Lower lobe of right lung (tissue), 2 donors: ENCODE data around the gene IPO11. TPM values are rescaled to one million over a fixed set of nuclear protein-coding genes. Genes with fewer than 3 reads are reported as not detected.
"Not testable (repeated sequence)": the region's sequence is repeated elsewhere in the genome, so short reads cannot be mapped to it uniquely, and the experiment has no call there.

ENCODE experiments used
- ATAC-seq, 2 donors: fragments of 200-7000 bp; cut with Tn5 transposase; one replicate each; pipeline ENCODE4 v1.9.1; 2020 to 2022; ENCODE audit warnings: mild to moderate bottlenecking in 2 of 2, moderate library complexity in 2 of 2
- DNase-seq: peaks from one replicate; pipeline ENCODE4 v3.0.0-alpha.2; 2020
- H3K27ac ChIP-seq: fragments of 200-600 bp; one replicate; pipeline ENCODE4 v1.8.0; 2022
- H3K27me3 ChIP-seq: fragments of 200-600 bp; one replicate; pipeline ENCODE4 v1.8.0; 2022; ENCODE audit warnings: low read depth
- H3K36me3 ChIP-seq: fragments of 200-600 bp; one replicate; pipeline ENCODE4 v1.8.0; 2022; ENCODE audit warnings: mild to moderate bottlenecking
- H3K4me1 ChIP-seq: fragments of 200-600 bp; one replicate; pipeline ENCODE4 v1.8.0; 2022
- H3K4me3 ChIP-seq: fragments of 200-600 bp; one replicate; pipeline ENCODE4 v1.8.0; 2022; ENCODE audit warnings: mild to moderate bottlenecking
- H3K9me3 ChIP-seq: fragments of 200-600 bp; one replicate; pipeline ENCODE4 v1.8.0; 2022
- CTCF ChIP-seq: fragments of 200-600 bp; IDR thresholded peaks from one replicate; pipeline ENCODE4 v1.8.0; 2022; ENCODE audit warnings: antibody characterized with exemption, mild to moderate bottlenecking
- intact Hi-C: fragments of 100-400 bp; cut with DNase I; formaldehyde crosslinking; loops from one replicate; pipeline ENCODE4 v1.11.0; 2022
- total RNA-seq: library from RNA; stranded (reverse); fragmentation: NEBNext Ultra II Directional; extraction: Animal tissue kit (Norgen Biotek cat#: 25700); gene quantifications from one replicate; pipeline ENCODE4 v1.2.1, GENCODE V29; 2021
- donor health status: DM: no; HTN: yes; CAD: no; lungs with severe emphysema.

The IPO11 gene
- total RNA-seq, 1 donor from 2014 or later: 30.4 TPM

- ATAC-seq (no peak), DNase-seq (no peak)
- no peaks in the 10 kb centered on the region for H3K4me1 ChIP-seq
- no peak overlapping the region for H3K4me3 ChIP-seq
- no peak for TF ChIP-seq CTCF
- no peaks in the 10 kb centered on the region for H3K9me3 ChIP-seq
- H3K27ac ChIP-seq: no peak overlapping the region
- H3K36me3 ChIP-seq: no peaks in the 10 kb centered on the region
- H3K27me3 ChIP-seq: no peaks in the 10 kb centered on the region
- intact Hi-C loops: no loop called here
These were observed 241.5 kb downstream of the IPO11 start for GRCh38 chr5:62653864-62654575.

GRCh38 chr5:62657772-62658171 is 245.2 kb downstream of the IPO11 start:
- H3K4me3 ChIP-seq, ATAC-seq, DNase-seq: not testable (repeated sequence)

GRCh38 chr5:62661126-62661525 is 248.6 kb downstream of the IPO11 start:
- DNase-seq: no peak
- Histone ChIP-seq H3K4me3 (no peak overlapping the region), H3K36me3 (no peaks in the 10 kb centered on the region), H3K27ac (no peak overlapping the region), H3K27me3 (no peaks in the 10 kb centered on the region), H3K9me3 (no peaks in the 10 kb centered on the region), H3K4me1 (no peaks in the 10 kb centered on the region)
- intact Hi-C loops: no loop called here
- ATAC-seq: no peak
- no peak for TF ChIP-seq CTCF

More at GRCh38 chr5:62657772-62658171, 245.2 kb downstream of the IPO11 start:
- H3K9me3 ChIP-seq, H3K27me3 ChIP-seq, H3K36me3 ChIP-seq, H3K27ac ChIP-seq, intact Hi-C loops, H3K4me1 ChIP-seq: not testable (repeated sequence)

- no peak overlapping the region for H3K4me3 ChIP-seq
- no peak for TF ChIP-seq CTCF
- H3K27ac ChIP-seq: no peak overlapping the region
- no peaks in the 10 kb centered on the region for H3K4me1 ChIP-seq
- H3K36me3 ChIP-seq: no peaks in the 10 kb centered on the region
- intact Hi-C loops: no loop called here
- no peaks in the 10 kb centered on the region for H3K9me3 ChIP-seq
- DNase-seq (no peak), ATAC-seq (no peak)
- no peaks in the 10 kb centered on the region for H3K27me3 ChIP-seq
These were observed 250.0 kb downstream of the IPO11 start for GRCh38 chr5:62662521-62662920.

GRCh38 chr5:62671479-62671878 is 258.9 kb downstream of the IPO11 start:
- no peaks in the 10 kb centered on the region for H3K36me3 ChIP-seq
- DNase-seq: no peak
- intact Hi-C loops: no loop called here
- H3K4me1 ChIP-seq: no peaks in the 10 kb centered on the region
- H3K27me3 ChIP-seq: no peaks in the 10 kb centered on the region
- no peak for ATAC-seq
- H3K27ac ChIP-seq: no peak overlapping the region
- no peak for TF ChIP-seq CTCF
- no peaks in the 10 kb centered on the region for H3K9me3 ChIP-seq
- no peak overlapping the region for H3K4me3 ChIP-seq

GRCh38 chr5:62676596-62676995 is 264.0 kb downstream of the IPO11 start:
- peaks cover 14% of the 10 kb centered on the region for H3K9me3 ChIP-seq
- H3K27ac ChIP-seq, H3K4me1 ChIP-seq, H3K36me3 ChIP-seq, DNase-seq, intact Hi-C loops, H3K27me3 ChIP-seq, ATAC-seq, H3K4me3 ChIP-seq: not testable (repeated sequence)

Other genes starting within 250 kb of the IPO11 start
- 23.5 TPM for gene KIF2A, start 106.6 kb upstream of the IPO11 start, total RNA-seq
- gene DIMT1, start 8.9 kb upstream of the IPO11 start, total RNA-seq: 19.3 TPM
- gene LRRC70, start 166.1 kb downstream of the IPO11 start, total RNA-seq: 1.1 TPM